Stimulated activated CD4-positive, alpha-beta T cell treated with anti-CD3 and anti-CD28 coated beads, TNF-alpha, amount 100 ng/mL, for 24 hours (primary cell): ENCODE measurements around the gene ACSS3.

Source experiments
- DNase-seq, 3 experiments: peaks; one replicate each; pipeline ENCODE4 v3.0.0-alpha.2; 2020; ENCODE audit warnings: low read depth in 3 of 3

The ACSS3 gene

DNA sequence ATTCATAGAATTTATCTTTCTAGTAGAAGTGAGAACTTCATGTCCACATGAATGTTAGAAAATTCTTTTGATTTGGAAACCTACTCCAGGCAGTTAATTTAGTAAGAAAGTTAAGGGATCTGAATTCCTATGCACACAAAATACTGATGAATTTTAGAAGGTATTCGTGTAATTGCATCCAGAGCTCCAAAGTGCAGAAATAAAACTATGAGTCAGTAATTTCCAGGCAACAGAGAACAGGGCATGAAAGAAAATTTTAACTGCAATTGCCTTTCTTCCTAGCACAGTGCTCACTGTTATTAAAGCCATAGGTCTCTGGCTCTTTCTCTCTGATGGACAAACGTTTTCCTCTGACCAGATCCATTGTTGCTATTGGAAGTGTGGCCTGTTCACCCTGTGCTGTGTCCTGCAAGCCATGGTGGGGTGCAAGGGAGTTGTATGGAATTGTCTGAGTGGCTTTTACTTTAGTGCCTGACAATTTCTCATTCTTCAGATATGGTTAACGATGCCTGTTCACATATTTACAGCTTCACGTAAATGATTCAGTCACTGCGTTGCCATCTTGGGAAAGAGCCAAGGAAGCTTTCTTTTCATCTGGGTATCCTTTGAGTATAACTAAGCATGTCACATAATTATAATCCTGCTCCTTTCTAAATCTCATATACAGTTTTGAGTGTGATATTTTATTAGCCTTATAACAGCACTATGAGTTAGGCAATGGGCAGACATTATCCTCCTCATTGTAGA lies 145.1 kb downstream of the ACSS3 start:
- no peak for DNase-seq

DNA sequence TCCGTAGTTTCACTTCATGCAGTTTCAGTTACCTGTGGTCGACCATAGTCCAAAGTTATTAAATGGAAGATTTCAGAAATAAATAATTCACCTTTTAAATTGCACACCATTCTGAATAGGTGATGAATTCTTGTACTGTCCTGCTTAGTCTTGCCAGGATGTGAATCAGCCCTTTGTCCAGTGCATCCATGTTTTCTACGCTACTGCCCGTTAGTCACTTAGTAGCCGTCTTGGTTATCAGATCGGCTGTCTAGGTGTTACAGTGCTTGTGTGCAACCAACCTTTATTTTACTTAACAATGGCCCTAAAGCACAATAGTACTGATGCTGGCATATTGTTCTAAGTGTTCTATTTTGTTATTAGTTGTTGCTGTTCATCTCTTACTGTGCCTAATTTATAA lies 146.7 kb downstream of the ACSS3 start:
- DNase-seq: no peak

- DNase-seq: no peak
Measured at GRCh38 chr12:81229759-81230158, 151.9 kb downstream of the ACSS3 start.

- DNase-seq: no peak
Measured at GRCh38 chr12:81231574-81232368, 153.9 kb downstream of the ACSS3 start.

- DNase-seq: no peak
Measured at GRCh38 chr12:81245458-81245857, 167.6 kb downstream of the ACSS3 start.

DNA sequence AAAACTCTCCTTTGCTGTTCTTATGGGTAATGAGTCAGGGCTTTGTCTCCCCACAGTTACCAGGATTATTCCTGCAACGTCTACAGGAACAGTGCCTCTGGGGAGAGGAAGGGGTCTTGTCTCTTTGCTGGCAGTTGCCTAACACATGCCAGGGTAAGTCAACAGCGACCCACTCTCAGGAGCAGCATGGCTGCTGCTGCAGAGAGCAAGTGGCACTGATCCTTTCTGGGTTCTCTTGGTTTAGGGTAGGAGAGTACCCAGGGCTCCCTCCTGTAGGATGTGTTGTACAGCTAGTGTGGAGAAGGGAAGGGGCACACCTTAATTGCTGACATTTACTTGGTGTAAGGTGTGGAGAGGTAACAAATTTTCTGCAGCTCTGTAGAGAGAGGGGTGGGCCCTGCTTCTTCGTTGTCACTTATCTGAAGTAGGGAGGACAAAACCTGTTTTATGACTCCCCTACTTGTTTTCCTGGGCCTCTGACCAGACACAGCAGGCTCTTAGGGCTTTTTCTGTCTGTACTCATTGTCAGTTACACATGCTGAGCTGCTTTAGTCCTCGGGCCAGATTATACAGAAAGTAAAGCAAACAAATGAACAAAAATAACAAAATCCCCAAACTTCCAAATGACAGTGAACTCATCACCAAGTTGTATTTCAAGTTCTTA lies 168.2 kb downstream of the ACSS3 start:
- DNase-seq: no peak

- DNase-seq: no peak
Measured at GRCh38 chr12:81249976-81250375, 172.1 kb downstream of the ACSS3 start.

DNA sequence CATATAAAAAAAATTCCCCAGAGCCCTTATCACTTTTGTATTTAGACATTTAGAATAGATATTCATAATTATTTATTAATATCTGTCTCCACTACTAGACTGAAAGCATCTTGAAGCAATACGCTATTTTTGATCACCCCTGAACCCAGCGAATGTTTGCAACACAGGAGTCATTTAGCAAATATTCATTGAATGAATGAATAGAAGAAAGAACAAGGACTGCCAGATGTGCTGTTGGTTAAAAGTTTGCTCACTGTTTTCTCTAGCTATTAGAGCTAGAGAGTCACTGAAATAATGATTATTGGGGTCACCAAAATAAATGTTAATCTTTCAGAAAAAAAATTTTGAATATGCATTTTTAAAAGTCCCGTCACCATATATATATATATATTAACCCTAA lies 174.3 kb downstream of the ACSS3 start:
- DNase-seq: no peak

GRCh38 chr12:81253360-81253759 lies 175.5 kb downstream of the ACSS3 start:
- DNase-seq: no peak

DNA sequence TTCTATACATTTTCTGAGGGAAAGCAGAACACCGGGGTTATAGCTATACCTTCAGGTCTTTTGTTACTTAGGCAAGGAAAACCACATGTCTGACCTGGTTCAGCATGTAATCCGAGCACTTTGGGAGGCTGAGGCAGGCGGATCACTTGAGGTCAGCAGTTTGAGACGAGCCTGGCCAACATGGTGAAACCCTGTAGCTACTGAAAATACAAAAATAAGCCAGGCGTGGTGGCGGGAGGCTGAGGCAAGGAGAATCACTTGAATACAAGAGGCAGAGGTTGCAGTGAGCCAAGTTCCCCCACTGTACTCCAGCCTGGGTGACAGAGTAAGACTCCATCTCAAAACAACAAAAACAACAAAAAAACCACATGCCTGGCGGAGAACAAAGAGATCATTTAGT lies 177.6 kb downstream of the ACSS3 start:
- no peak for DNase-seq

- DNase-seq: no peak
Measured at GRCh38 chr12:81255947-81256346, 178.1 kb downstream of the ACSS3 start.

GRCh38 chr12:81257947-81258551 lies 180.2 kb downstream of the ACSS3 start:
- no peak for DNase-seq

- no peak for DNase-seq
Measured at GRCh38 chr12:81259360-81259759, 181.5 kb downstream of the ACSS3 start.

- DNase-seq: no peak
Measured at GRCh38 chr12:81261508-81262207, 183.8 kb downstream of the ACSS3 start.

- no peak for DNase-seq
Measured at GRCh38 chr12:81263072-81263471, 185.2 kb downstream of the ACSS3 start.

GRCh38 chr12:81270385-81270784 lies 192.5 kb downstream of the ACSS3 start:
- DNase-seq: no peak

DNA sequence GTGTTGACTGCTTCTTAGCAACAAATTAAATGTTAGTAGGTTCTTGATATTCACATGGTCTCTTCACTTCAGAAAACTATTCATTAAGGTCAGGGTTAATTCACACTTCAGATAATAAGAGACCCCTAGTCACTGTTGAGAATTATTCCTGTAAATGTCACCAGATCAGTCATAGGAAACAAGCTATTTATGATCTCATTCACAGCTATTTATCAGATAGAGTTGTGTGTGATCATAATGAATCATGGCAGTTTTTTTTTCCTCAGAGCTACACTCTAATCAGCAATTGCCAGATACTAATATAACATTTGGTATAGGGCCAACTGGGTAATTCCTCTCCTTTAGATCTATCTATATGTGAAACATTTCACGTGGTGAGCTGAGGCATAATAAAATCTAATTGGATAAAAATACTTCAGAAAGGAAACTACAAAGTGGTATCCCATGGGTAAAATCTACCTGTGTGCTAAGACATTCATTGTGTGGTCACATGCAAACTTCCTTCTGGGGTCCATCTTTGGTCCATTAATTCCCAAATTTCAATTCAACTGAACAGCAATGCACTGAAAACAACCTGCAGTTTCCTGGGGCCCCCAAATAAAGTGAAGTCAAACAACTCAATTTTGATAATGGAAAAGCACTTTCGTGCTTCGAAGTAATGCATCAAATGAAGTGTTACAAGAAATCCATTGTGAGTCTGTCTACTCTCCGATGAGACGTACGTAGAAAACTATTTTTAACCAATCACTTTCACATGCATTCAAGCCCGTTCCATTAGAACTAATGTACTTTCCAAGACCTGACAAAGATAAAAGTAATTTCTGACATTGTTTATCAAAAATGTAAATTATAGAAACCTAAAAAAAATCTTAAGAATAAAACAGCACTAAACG lies 197.0 kb downstream of the ACSS3 start:
- DNase-seq: no peak

DNA sequence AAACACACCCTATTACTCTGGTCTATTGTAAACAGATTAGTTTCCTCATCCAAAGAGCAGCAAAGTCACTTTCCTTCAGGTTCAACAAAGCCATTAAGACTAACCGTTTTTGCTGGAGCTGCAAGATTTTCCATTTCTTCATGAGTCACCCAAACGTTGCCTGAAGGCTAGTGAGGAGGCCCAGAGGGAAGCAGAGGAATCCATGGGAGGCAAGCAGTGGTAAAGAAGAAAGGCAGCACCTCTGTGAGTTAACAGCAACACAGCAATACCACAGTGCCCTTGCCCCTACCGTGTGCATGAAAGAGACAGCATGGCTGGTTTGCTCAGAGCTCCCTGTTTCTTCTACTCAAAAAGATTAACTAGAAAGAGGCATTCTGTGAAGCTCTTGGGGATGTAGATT lies 206.3 kb downstream of the ACSS3 start:
- no peak for DNase-seq

- DNase-seq: no peak
Measured at GRCh38 chr12:81288651-81289050, 210.8 kb downstream of the ACSS3 start.

GRCh38 chr12:81294325-81295190 lies 216.7 kb downstream of the ACSS3 start:
- DNase-seq: no peak
